Activated CD4-positive, alpha-beta T cell treated with anti-CD3 and anti-CD28 coated beads for 36 hours (primary cell): ENCODE data around the gene TECR. TPM values are rescaled to one million over a fixed set of nuclear protein-coding genes. Genes with fewer than 3 reads are reported as not detected.

Experiments
- ATAC-seq: fragments of 200-7000 bp; cut with Tn5 transposase; one replicate; pipeline ENCODE4 v1.10.0; 2021; ENCODE audit warnings: mild to moderate bottlenecking, moderate library complexity
- CTCF ChIA-PET: fragments of 350-600 bp; sonication (Branson Sonifier 250); formaldehyde crosslinking; loops from one replicate; lab custom pipeline; 2021; ENCODE audit warnings: antibody characterized with exemption; lab: Charles Lee
- POLR2A ChIA-PET: fragments of 350-600 bp; sonication (Branson Sonifier 250); formaldehyde crosslinking; loops from one replicate; lab custom pipeline; 2021; ENCODE audit warnings: antibody characterized with exemption, inconsistent platforms; lab: Charles Lee
- DNase-seq: peaks from one replicate; pipeline ENCODE4 v3.0.0-alpha.2; 2020
- H3K27ac Mint-ChIP-seq: one replicate; pipeline ENCODE4 v1.8.0; 2021; ENCODE audit warnings: mixed read lengths
- H3K27me3 Mint-ChIP-seq: one replicate; pipeline ENCODE4 v1.8.0; 2021; ENCODE audit warnings: mixed read lengths
- H3K36me3 Mint-ChIP-seq: one replicate; pipeline ENCODE4 v1.8.0; 2021; ENCODE audit warnings: low read depth, mixed read lengths
- H3K4me1 Mint-ChIP-seq: one replicate; pipeline ENCODE4 v1.8.0; 2021; ENCODE audit warnings: mixed read lengths
- H3K4me3 Mint-ChIP-seq: one replicate; pipeline ENCODE4 v1.8.0; 2021; ENCODE audit warnings: mild to moderate bottlenecking, moderate library complexity, mixed read lengths
- H3K9me3 Mint-ChIP-seq: one replicate; pipeline ENCODE4 v1.8.0; 2021; ENCODE audit warnings: low read depth, mixed read lengths
- intact Hi-C, 2 experiments: fragments of 100-400 bp; cut with DNase I in 1 of 2; cut with micrococcal nuclease in 1 of 2; formaldehyde crosslinking; loops; one replicate each; pipeline versions ENCODE4 v1.14.2 to v1.15.1; 2022 to 2024; cut with DNase I, micrococcal nuclease
- total RNA-seq, 2 experiments: library from RNA; stranded (reverse); gene quantifications; one replicate each; pipeline ENCODE4 v1.2.3, GENCODE V29; 2021

TECR gene, protein sequence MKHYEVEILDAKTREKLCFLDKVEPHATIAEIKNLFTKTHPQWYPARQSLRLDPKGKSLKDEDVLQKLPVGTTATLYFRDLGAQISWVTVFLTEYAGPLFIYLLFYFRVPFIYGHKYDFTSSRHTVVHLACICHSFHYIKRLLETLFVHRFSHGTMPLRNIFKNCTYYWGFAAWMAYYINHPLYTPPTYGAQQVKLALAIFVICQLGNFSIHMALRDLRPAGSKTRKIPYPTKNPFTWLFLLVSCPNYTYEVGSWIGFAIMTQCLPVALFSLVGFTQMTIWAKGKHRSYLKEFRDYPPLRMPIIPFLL
- total RNA-seq = 100 to 1,000 TPM; 106 to 145 TPM

DNA sequence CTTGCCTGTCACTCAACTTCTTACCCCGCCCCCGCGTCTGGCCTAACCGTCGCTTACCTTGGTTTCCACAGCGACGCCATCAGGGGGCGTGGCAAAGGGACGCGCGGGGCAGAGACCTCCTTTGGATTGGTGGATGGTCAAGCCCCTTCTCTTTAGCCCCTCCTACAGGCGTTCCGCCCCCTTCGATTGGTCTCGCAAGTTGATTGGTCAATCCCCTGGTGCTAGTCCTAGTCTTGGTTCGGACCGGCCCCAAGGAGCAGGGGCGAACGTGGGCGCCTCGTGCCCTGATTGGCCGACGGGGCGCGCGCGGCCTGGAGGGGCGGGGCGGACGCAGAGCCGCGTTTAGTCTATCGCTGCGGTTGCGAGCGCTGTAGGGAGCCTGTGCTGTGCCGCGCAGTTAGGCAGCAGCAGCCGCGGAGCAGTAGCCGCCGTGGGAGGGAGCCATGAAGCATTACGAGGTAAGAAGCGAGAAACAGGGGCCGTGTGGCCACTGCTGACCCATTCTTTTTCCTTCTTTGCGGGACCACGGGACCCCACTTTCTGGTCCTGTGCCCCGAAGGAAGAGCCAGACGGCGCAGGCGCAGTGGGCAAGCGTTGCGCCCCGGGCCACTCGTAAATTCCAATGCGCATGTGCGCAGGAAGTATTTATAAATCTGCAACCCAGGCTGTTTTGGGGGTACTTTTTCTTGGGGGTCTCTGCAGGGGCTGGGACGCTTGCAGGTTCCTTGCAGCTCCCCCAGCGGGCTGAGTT is at the start of gene TECR:
Gene TECR (plus strand): TSS at position 341 of the 751 bp plus-strand sequence. CDS start 103 bp downstream, at position 444.
- Mint-ChIP-seq H3K36me3 (peaks cover 7% of the 10 kb centered on the region), H3K27me3 (no peaks in the 10 kb centered on the region), H3K4me1 (peaks cover 37% of the 10 kb centered on the region), H3K27ac (peak within 1 kb of the TSS; percentile 90), H3K4me3 (peak within 1 kb of the TSS; percentile 83), H3K9me3 (no peaks in the 10 kb centered on the region)
- DNase-seq (peak; percentile 100), ATAC-seq (peak; percentile 98)
- intact Hi-C loops = loop anchor here (1.0 to 10.0 kb wide), 12 partner anchors 11 to 1745 kb away; partner anchors contain the start of genes DNAJB1 (in 2 of the 2), DDX39A (in 1 of the 2), GIPC1 (in 1 of the 2) and IER2 (in 1 of the 2)
- ChIA-PET CTCF (interaction anchor here (0.6 to 1.3 kb wide), 3 partner anchors 22 to 414 kb away, joined by 3 read pairs; partner anchors contain the start of gene NDUFB7), POLR2A (interaction anchor here (0.7 to 1.7 kb wide), 2 partner anchors 11 to 96 kb away, joined by 3 to 8 read pairs; partner anchors contain the start of gene DNAJB1)

DNA sequence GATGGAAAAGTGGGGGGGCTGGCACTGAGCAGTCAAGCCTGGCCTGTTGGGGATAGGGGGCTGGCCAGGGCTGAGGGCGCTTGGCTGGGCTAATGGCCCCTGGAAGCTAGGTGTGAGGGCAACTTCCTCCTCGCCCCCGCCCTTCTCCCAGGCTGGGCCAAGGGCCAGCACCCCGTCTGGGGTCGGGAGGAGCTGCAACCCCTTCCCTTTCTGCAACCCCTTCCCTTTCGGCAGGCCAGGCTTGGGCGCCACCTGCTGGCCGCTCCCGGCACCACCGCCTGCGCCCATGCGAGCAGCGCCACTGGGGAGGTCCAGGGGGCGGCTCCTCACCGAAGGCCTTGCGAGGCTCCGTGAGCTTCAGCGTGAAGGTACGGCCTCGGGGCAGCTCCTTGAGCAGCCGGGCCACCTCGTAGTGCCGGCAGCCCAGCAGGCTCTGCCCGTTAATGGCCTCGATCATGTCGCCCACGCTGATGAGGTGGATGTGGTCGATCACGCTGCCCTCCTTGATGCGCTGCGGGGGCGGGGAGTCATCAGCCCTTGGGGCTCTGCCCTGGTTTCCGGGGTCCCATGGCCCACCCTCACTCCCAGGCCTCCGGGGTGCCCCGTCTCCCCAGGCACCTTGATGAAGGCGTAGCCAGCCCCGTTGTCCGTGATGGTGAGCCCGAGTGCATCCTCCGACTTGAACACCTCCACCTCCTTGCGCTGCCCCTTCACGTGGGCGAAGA is 49.3 kb upstream of the TECR start:
- H3K27ac Mint-ChIP-seq = no peak overlapping the region
- no peaks in the 10 kb centered on the region for H3K27me3 Mint-ChIP-seq
- ChIA-PET CTCF (interaction anchor here (0.5 to 2.7 kb wide), 24 partner anchors 8 to 618 kb away, joined by 3 to 17 read pairs (median 4); partner anchors contain the start of genes ASF1B, GIPC1 and PKN1), POLR2A (interaction anchor here (0.9 kb wide), 1 partner anchor 15 kb away, joined by 4 read pairs; no protein-coding TSS in a partner anchor)
- no peaks in the 10 kb centered on the region for H3K9me3 Mint-ChIP-seq
- peaks cover 6% of the 10 kb centered on the region for H3K36me3 Mint-ChIP-seq
- H3K4me3 Mint-ChIP-seq = no peak overlapping the region
- intact Hi-C loops = loop anchor here (1.0 to 10.0 kb wide), 4 partner anchors 48 to 598 kb away; partner anchors contain the start of gene DDX39A (in 1 of the 2)
- DNase-seq = peak; percentile 84
- H3K4me1 Mint-ChIP-seq = peaks cover 14% of the 10 kb centered on the region
- peak; percentile 60 for ATAC-seq

DNA sequence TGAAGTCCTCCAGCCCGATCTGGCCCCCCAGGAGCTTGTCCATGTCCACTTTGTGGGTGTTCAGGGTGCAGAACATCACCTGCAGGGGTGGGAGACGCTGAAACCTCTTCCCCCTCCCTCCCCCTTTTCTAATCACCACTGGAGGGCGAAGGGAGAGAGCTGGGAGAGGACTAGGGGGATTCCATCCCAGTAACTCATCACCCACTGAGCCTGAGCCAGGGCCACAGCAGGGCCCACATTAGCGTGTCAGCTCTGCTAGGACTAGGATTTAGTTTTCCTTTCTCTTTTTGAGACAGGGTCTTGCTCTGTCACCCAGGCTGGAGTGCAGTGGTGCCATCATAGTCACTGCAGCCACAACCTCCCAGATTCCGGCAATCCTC is 48.7 kb upstream of the TECR start:
- Mint-ChIP-seq H3K27ac (no peak overlapping the region), H3K27me3 (no peaks in the 10 kb centered on the region), H3K9me3 (no peaks in the 10 kb centered on the region), H3K36me3 (peaks cover 6% of the 10 kb centered on the region), H3K4me3 (no peak overlapping the region), H3K4me1 (peaks cover 10% of the 10 kb centered on the region)
- intact Hi-C loops = loop anchor here (1.0 to 5.0 kb wide), 2 partner anchors 48 to 283 kb away; no protein-coding TSS in a partner anchor
- ATAC-seq (no peak), DNase-seq (no peak)
- ChIA-PET CTCF (interaction anchor here (0.6 to 3.7 kb wide), 25 partner anchors 9 to 618 kb away, joined by 3 to 17 read pairs (median 4); partner anchors contain the start of genes ASF1B, GIPC1 and PKN1), POLR2A (interaction anchor here (0.9 kb wide), 1 partner anchor 15 kb away, joined by 4 read pairs; no protein-coding TSS in a partner anchor)

DNA sequence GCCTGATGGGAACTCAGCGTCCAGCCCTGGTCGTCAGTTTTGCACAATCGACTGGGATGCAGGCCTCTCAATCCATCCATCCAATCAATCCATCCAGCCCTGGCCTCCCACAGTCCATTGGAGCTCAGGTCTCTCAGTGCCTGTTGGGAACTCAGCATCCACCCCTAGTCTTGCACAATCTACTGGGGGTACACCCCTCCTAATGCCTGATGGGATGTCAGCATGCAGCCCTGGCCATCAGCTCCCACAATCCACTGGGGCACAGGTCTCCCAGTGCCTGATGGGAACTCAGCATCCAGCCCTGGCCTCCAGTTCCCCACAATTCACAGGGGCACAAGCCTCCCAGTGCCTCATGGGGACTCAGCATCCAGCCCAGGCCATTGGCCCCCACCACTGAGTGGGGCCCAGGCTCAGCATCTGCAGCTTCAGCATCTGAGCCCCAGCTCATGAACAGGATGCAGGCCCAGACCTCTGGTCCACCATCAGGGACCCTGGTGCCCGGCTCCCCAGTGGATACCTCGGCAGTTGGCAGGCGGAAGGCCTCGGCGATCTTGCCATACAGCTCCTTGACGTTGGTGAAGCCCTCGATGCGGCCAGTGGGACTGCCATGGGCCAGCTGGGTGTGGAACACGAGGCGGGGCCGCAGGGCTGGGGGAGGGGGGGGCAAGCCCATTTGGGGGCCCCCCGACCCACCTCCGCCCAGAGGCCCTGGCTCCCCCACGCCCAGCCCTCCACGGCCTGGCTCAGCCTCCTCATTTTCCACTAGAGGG is 47.0 kb upstream of the TECR start:
- H3K4me1 Mint-ChIP-seq = peaks cover 2% of the 10 kb centered on the region
- POLR2A ChIA-PET = no interaction called here
- no peak overlapping the region for H3K27ac Mint-ChIP-seq
- H3K36me3 Mint-ChIP-seq = peaks cover 6% of the 10 kb centered on the region
- H3K4me3 Mint-ChIP-seq = no peak overlapping the region
- CTCF ChIA-PET = interaction anchor here (0.6 to 3.7 kb wide), 11 partner anchors 10 to 905 kb away, joined by 3 to 17 read pairs (median 4); partner anchors contain the start of gene ASF1B
- DNase-seq (no peak), ATAC-seq (peak; percentile 24)
- intact Hi-C loops = loop anchor here in 1 of 2 experiments (5.0 kb wide), 1 partner anchor 285 kb away; no protein-coding TSS in a partner anchor
- no peaks in the 10 kb centered on the region for H3K9me3 Mint-ChIP-seq
- H3K27me3 Mint-ChIP-seq = no peaks in the 10 kb centered on the region

DNA sequence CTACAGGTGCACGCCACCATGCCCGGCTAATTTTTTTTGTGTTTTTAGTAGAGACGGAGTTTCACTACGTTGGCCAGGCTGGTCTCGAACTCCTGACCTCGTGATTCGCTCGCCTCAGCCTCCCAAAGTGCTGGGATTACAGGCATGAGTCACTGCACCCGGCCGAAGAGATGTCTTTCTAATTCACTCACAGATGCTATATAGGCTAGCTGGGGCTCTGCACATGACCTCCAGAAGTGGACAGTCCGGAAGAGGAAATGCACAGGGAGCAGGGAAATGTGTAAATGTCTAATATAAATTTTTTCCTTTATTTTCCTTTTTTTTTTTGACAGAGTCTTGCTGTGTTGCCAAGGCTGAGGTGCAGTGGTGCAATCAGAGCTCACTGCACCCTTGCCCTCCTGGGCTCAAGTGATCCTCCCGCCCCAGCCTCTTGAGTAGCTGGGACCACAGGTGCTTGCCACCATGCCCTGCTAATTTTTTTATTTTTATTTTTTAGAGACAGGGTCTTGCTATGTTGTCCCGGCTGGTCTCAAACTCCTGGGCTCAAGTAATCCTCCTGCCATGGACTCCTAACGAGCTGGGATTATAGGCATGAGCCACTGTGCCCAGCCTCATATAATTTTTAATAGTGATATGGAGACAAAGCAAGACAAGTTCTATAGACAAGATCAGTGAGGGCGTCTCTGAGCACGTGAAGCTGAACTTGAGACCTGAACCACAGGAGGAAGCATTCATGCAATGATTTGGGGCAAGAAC is 41.8 kb upstream of the TECR start:
- Mint-ChIP-seq H3K9me3 (no peaks in the 10 kb centered on the region), H3K27ac (no peak overlapping the region), H3K4me1 (peaks cover 2% of the 10 kb centered on the region), H3K36me3 (peaks cover 11% of the 10 kb centered on the region), H3K4me3 (no peak overlapping the region), H3K27me3 (no peaks in the 10 kb centered on the region)
- intact Hi-C loops = loop anchor here in 1 of 2 experiments (5.0 kb wide), 1 partner anchor 140 kb away; no protein-coding TSS in a partner anchor
- POLR2A ChIA-PET = interaction anchor here (0.6 kb wide), 1 partner anchor 105 kb away, joined by 5 read pairs; no protein-coding TSS in a partner anchor
- DNase-seq = no peak
- ATAC-seq = no peak
- CTCF ChIA-PET = interaction anchor here (0.6 to 2.3 kb wide), 9 partner anchors 8 to 291 kb away, joined by 3 to 11 read pairs (median 5); no protein-coding TSS in a partner anchor

DNA sequence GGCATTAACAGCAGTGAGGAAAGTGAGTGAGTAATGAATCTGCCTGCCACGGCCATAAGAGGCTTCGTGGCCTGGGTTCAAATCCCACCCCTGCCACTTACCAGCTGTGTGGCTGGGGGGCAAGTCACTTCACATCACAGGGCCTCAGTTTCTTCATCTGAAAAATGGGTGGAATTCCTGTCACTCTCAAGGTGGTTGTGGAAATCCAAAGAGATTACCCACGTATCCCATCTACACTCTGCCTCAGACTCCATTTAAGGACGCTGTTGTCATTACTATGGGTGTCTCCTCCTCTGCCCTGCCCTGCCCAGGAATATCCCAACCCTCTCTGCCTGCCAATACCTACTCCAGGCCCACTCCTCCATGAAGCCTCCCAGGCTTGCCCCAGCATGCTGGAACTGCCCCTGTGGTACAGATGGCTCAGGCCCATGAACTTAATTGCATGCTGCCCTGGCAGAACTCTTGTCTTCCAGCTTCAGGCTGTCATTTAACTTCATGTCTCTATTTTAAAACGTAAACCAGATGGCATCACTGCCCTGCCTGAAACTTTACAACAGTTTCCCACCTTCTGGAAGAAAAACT is 36.5 kb upstream of the TECR start:
- H3K27ac Mint-ChIP-seq = no peak overlapping the region
- peaks cover 11% of the 10 kb centered on the region for H3K36me3 Mint-ChIP-seq
- no peak overlapping the region for H3K4me3 Mint-ChIP-seq
- H3K4me1 Mint-ChIP-seq = peaks cover 21% of the 10 kb centered on the region
- ATAC-seq (no peak), DNase-seq (no peak)
- intact Hi-C loops = no loop called here
- H3K27me3 Mint-ChIP-seq = no peaks in the 10 kb centered on the region
- POLR2A ChIA-PET = interaction anchor here (0.5 to 0.7 kb wide), 2 partner anchors 14 to 144 kb away, joined by 3 read pairs; no protein-coding TSS in a partner anchor
- CTCF ChIA-PET = interaction anchor here (1.1 to 2.1 kb wide), 5 partner anchors 10 to 20 kb away, joined by 3 to 7 read pairs (median 4); no protein-coding TSS in a partner anchor
- no peaks in the 10 kb centered on the region for H3K9me3 Mint-ChIP-seq

DNA sequence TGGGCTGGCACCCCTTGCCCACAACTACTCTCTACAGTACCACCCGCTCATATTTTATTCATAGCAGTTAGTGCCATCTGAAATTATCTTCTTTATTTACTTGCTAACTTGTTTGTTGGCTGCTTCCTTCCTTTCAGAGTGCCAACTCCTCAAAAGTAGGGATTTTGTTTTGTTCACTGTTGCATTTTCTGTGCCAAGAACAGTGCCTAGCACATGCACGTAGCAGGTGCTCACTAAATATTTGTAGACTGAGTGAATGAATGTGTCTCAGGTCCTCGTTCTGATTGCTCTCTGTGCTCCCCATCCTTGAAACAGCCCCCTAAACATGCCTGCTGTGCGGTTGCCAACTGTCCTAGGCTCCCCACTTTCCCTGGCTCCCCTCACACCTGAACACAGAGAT is 35.0 kb upstream of the TECR start:
- Mint-ChIP-seq H3K27ac (no peak overlapping the region), H3K36me3 (peaks cover 9% of the 10 kb centered on the region), H3K9me3 (no peaks in the 10 kb centered on the region), H3K4me3 (peak overlapping the region; percentile 80), H3K27me3 (no peaks in the 10 kb centered on the region), H3K4me1 (peaks cover 21% of the 10 kb centered on the region)
- intact Hi-C loops = no loop called here
- DNase-seq (no peak), ATAC-seq (no peak)
- ChIA-PET CTCF (interaction anchor here (1.4 to 2.1 kb wide), 2 partner anchors 11 to 14 kb away, joined by 7 to 10 read pairs; no protein-coding TSS in a partner anchor), POLR2A (interaction anchor here (0.7 kb wide), 1 partner anchor 56 kb away, joined by 3 read pairs; no protein-coding TSS in a partner anchor)

DNA sequence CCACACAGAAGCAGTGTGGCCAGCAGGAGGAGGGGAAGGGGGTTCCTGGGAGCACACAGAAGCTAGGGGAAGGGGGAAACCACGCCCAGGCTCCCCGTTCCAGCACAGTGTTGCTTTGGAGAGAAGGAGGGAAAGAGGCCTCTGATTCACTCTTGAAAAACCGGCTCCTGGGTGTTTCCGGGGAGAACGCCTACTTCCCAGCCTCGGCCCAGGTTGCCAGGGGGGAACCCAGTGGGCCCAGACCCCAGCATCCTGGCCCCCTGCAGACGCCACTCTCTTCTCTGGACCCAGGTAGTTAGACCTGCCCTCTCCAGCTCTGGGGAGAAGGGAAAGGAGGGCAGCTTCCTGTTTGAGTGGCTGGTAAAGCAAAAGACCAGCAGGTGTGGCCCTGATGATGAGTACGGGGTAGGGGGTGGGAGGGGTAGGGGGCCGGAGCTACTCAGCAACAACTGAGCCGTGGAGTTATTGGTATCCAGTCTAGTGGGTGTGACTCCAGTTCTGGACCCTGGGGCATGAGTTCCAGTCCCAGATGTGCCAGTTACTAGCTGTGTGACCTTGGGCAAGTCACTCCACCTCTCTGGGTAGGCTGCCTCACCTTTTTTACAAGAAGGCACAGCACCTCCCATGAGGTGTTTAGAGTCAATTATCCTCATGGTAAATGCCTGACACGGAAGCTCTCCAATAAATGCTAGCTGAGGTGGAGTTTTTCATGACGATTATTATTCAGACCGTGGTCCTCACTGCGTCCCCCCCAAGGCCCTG is 34.3 kb upstream of the TECR start:
- POLR2A ChIA-PET = interaction anchor here (1.2 kb wide), 1 partner anchor 23 kb away, joined by 3 read pairs; the partner anchor contains the start of gene DNAJB1
- Mint-ChIP-seq H3K4me1 (peaks cover 21% of the 10 kb centered on the region), H3K36me3 (peaks cover 4% of the 10 kb centered on the region), H3K9me3 (no peaks in the 10 kb centered on the region), H3K27me3 (no peaks in the 10 kb centered on the region), H3K27ac (peak overlapping the region; percentile 74), H3K4me3 (peak overlapping the region; percentile 80)
- intact Hi-C loops = no loop called here
- DNase-seq (peak; percentile 30), ATAC-seq (no peak)
- CTCF ChIA-PET = interaction anchor here (0.6 to 3.4 kb wide), 8 partner anchors 10 to 359 kb away, joined by 3 to 10 read pairs (median 4); partner anchors contain the start of gene ASF1B
